SHP77 treated with DMSO at 0.1 percent for 48 hours (cell line): ENCODE results near the gene SYNPR.
A peak's percentile ranks its signal among the peaks of the same experiment; 100 is the strongest.

Experiments
- DNase-seq: peaks from one replicate; lab custom pipeline; 2025; lab: John Stamatoyannopoulos, UW

SYNPR gene

DNA sequence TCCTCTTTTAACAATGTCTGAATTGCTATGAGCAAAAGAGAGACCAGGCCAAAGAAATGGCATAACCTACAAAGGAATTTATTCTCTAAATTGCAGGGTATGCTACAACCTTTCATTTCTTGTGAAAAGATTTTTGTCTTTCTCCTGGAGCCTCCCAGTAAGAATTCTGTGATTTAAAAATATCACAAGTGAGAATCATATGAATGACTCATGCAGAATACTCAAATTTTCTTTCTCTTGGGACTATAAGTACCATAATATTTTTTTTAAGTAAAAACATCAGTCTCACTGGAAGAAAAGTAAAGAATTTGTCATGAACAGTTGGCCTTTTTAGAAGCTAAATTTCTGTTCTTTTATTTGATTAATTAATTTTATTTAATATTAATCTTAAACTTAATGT, 26.3 kb downstream of the SYNPR start:
- no peak for DNase-seq

DNA sequence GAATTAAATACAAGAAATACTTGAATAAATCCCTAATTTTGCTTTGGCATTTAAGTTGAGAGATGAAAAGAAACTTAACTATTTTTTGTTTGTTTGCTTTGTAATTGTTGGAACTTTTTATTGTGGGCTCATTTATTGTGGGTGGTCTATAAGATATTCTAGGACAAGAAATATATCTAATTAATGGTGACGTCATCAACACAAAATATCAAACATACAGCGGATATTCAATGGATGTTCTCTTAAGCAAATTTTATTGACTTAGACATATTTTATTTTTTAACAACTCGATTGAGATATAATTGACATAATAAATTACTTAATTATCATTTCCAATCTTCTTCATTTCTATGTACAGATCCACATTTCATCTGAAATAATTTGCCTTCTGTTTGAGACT, 30.0 kb downstream of the SYNPR start:
- DNase-seq, result no peak

DNA sequence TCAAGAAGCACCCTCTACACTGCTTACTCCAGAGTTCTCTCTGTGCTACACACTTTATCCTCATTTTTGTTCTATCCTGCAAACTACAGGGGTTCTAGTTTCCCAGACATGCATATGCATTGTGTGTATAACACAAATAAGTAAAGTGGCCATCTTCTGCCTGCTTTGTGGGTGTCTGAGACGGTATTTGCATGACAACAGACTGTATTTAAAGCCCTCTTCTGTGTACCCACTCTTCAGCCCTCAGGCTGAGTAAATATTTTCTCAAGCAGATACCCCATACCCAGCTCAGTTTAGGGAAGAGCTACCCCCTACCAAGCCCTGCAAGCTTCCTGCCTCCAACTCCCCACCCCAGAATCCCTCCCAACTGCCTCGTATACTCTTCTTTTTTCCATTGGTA, 31.7 kb downstream of the SYNPR start:
- no peak for DNase-seq

DNA sequence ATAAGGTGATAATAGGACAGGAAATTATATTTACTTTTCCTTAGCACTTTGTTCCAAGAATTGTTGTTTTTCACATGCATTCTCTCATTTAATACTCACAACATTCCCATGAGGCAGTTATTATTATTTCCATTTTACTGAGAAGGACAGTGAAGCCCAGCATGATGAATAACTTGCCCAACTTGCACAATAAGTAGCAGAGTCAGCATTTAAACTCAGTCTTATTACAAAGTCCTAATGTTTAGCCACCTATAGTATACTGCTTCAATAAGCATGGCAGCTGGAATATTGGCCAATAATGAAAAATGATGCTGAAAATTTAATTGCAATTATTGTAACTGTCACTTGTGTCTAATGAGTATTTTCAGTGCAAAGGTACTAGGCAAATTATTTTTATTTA, 45.7 kb downstream of the SYNPR start:
- DNase-seq, result no peak

DNA sequence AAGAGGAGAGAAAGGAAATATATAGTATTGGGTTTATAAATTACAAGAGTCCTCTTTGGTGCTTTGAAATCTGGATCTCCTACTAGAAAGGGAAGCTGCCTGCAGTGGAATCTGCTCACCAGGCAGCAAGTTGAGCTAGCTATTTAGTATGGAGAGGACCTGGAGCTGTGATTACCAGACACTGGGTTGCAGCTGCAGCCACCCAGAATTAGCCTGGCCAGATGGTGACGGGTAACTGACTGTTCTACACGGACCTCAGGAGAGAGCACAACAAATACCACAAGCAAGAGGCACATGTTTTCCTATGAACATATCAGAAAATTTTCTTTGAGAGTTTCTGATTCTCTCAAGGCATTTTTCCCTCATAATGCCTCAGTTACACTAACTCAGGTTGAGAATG, 46.5 kb downstream of the SYNPR start:
- DNase-seq, result no peak

DNA sequence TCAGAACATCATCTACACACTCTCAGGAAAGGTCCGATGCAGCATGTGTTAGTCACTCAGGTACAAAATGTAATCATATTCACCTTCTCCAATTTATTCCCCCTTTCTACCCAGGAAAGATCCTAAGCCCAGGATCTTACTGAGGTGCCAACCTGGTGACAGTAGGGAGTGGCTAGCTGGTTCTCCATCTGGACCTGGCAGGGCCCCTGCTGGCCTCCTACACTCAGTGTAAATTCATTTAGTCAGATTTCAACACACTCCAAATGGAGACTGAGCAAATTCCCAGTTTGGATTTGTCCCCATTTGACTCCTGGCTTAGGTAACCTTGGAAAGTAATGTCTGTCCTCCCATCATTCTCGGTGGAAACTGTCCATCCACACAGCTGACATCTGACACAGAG, 47.3 kb downstream of the SYNPR start:
- no peak for DNase-seq

DNA sequence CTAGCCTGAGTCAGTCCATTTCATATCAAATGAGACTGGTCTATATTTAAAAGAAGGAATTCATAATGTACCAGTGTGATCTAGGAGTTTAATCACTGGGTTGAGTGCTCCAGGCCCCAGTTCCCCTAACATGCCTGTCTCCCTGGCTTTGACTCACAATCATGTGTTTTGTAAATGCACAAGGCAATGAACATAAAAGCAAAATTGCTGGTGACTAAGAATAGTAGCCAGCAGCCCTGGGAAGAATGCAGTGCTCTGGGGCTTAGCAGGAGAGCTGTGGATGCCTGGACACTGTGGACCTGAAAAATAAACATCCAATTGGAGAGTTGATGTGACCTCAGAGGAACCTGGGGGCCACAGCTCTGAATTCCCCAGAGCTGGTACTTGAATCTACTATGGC, 50.3 kb downstream of the SYNPR start:
- DNase-seq, result no peak

DNA sequence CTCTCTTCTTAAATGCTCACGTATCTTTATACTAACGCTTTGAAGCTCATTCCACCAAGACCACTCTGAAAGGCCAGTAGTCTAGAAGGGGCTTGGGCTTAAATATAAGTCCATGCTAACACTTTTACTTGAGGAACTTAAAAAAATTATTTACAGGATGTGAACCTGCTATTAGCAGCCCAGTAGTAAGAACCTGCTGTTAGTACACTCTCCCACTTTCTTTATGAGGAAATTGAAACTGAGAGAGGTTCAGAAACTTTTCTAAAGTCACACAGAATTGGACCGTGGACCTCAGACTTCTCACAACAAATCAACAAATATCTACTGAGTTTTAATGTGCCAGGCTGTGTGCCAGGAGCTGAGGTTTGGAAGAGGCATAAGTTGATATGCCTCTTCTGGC, 53.4 kb downstream of the SYNPR start:
- DNase-seq, result no peak

DNA sequence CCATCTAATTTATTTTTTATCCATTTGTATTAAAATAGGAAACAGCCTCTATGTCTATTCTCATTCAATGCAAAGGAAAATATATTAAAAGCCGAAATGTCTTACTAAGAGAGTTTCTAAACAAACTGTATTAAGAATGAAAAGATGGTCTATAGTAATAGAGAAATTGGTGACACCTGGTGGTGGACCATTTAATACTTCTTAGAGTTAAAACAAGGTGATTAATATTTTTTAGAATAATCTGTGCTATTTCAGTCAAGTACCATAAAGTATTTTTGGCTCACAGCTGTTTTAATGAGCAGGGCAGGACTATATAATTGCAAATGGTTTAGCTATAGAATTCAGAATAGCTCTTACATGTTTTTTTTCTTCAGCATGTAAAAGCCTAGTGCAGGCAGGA, 55.7 kb downstream of the SYNPR start:
- peak; percentile 1 for DNase-seq

DNA sequence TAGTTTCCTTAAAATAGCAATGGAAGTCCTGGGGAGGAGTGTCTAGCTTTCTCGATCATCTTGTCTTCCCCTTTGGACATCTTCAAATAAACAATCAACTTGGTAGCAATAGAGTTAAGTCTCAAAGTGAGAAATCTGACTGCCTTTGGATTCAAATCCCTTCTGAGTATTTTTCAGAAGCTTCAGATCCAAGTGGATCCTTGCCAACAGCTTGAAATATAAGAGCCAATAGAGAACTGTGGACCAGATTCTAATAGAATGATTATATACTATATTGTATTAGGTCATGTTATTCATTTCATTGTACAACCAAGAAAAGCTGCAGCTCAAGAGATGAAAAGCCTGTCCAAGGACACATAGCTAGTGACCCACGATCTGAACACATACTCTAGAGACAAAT, 60.2 kb downstream of the SYNPR start:
- DNase-seq, result no peak

DNA sequence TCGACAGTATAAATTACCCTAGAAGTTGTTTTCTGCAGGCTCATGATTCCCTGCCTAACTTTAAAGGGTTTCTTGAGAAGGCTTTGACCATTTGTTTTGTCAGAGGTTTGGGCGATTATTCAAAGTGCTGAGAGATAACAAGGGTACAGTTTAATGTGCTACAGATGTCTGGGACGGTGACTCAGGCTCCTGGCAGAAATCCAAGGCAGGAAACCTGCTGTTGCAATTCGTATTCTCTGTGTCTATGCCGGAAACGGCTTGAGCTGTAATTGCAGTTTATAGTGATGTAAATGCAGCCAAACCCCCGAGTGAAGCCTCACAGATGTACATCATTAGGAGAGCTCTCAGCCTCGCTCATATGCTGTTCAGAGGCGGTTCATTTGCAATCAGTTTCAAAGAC, 65.6 kb downstream of the SYNPR start:
- peak; percentile 91 for DNase-seq

DNA sequence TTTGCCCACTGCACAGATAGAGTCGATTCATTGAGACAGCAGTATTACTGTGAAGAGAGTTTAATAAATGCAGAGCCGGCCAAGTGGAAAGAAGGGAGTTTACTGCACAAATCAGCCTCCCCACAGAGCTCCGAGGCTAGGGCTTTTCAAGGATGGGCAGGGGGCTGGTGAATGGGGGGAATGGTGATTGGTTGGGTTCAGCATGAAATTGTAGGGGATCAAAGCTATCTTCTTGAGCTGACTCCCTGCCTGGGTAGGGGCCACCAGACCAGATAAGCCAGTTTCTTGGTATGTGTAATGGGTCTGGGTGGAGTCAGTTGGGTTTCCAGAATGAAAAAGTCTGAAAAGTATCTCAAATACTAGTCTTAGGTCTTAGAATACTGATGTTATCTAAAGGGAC, 66.6 kb downstream of the SYNPR start:
- no peak for DNase-seq

DNA sequence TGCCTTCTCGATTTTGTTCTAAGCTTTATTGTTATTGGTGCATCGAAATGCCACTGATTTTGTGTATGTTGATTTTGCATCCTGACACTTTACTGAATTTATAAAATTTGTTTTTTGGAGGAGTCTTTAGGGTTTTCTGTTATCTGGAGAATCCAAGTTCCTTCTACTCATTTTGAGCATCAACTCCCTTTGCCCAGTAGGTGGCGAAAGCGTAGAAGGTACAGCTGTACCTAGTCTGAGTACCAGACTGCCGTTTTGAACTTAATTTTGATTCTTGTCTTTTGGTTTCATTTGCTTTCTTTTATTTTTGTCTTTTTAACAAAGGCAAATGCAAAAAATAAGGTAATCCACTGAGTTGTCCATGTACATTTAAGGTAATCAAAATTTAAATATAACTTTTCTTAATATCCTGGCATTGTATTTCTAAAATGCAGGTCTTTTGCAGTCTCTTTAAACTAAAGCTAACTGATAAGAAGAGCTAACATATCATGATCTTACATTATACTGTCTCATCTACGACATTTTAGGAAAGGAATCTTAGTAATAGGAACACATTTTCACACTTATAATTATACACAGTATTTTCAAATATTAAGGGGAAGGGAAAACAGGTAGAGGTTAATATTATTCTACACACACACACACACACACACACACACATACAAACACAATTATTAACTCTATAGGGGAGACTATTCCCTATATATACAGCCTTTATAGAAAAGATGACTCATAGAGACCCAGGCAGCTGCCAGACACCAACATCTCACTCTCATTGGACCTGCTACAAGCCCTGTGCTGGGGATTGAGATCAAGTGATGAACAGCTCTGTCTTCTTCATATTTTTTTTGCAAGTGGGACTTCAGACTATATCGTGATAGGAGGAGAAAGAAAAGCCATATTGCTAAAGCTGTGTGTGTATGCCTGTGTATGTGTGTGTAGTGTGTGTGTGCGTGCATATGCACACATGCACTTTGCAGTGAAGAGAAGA, 71.8 kb downstream of the SYNPR start:
- peak; percentile 3 for DNase-seq

DNA sequence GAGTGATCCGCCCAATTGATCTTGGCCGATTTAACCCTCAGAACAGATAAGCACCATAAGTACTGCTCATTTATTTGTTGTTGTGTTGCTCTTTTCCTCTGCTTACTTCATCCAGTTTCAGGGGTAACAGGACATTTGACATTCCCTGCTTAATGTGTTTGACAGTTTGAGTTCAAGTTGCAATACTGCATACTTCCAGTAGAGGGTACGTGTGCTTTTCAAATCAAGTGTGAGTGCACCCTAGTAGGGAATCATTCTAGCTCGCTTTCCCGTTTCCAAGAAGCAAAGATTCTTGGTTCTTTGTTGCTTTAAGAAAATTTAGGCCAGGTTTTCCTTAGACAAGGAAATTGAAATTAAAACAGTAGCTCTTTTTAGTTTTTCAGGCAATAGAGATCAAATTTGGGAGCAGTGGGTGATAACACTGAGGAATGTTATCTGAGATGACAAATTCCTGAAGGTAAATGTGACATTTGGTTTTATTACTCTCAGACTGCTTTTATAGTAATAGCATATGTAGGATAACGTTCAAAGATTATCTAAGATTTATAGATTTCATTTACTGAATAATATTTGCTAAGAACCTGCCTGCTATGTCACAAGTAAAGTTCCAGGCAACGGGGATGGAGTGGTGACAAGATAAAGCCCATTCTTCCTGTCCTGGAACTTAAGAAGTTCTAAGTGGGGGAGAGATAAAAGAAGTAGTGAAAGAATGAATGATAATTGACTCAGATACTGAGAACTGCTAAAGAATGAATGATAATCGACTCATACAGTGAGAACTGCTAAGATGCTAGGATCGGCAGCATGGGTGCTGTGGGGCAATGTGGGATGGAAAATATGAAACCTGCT, 73.3 kb downstream of the SYNPR start:
- DNase-seq, result peak; percentile 27

DNA sequence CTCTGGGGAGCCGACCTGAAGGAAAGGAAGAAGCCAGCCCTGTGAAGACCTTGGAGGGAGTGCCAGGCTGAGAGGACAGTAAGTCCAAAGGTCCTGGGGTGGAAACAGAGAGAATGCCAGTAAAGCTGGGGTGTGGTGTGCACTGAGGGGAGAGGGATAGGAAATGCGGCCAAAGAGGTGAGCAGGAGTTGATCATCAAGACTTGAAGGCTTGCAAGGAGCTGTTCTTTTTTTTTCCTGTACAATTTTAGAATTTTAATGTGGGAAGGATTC, 73.8 kb downstream of the SYNPR start:
- DNase-seq, result no peak

DNA sequence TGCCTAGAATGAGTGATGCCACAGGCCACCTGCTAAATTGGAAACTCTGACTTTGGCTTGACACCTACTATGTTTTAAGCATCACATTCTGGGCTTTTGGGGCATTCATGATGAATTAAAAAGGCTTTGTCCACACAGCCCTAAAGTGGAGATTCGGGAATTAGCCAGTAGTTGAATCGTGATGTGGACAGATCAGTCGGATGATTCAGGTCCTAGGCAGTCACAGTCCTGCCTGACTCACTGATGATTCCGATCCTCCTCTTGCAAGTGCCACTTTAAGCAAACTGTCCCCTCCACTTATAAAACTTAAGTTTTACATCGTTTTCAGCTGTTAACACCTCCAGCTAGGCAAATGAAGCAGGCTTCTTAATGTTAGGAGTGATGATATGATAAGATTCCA, 75.3 kb downstream of the SYNPR start:
- no peak for DNase-seq

DNA sequence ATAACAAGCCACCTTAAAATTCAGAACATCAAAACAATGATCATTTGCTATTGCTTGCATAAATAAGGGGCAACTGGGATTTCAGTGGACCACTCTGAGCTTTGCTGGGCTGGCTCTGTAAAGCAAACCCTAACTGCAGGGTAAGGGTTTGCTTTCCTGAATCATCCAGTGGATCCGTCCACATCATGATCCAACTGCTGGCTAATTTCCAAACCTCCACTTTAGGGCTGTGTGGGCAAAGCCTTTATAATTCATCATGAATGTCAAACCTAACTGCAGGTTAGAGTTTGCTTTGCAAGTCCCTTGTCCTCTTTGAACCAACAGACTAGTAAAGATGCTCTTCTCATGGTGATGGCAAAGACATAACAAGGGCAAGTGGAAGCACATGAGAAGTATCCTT, 76.1 kb downstream of the SYNPR start:
- DNase-seq, result no peak

DNA sequence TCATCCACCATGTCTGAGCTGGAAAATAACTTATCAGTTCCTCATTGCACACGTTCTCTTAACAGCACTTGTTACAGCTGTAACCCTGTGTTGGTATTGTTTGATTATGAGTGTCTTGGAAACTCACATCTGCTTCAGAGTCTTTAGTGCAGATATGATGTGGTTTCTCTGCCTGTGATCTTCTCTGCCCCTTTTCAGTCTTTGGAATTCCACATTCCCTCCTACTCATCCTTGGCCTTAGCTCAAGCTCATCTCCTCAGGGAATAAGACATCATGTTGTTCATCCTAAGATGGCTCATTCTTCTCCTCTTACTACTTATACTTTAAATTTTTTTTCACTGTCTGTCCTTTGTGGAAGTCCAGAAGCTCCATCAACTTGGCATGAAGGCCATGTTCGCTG, 77.7 kb downstream of the SYNPR start:
- DNase-seq, result no peak

DNA sequence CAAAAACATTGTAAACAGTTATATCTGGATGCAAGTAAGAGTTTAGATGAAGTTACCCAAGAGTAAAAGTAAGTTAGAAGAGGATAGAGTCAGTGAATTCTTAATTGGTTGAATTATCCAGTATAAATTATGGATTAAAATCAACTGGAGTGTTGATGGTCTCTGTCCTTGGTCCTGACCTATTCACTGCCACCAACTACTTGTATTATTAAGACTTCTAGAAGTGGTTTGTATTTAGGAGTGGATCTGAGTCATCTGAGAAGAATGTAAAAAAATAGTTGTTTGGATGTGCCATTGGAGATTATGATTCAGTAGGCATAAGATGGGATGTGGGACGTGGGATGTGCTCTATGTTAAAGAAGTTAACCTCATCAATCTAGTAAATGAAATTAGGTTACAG, 86.4 kb downstream of the SYNPR start:
- no peak for DNase-seq

DNA sequence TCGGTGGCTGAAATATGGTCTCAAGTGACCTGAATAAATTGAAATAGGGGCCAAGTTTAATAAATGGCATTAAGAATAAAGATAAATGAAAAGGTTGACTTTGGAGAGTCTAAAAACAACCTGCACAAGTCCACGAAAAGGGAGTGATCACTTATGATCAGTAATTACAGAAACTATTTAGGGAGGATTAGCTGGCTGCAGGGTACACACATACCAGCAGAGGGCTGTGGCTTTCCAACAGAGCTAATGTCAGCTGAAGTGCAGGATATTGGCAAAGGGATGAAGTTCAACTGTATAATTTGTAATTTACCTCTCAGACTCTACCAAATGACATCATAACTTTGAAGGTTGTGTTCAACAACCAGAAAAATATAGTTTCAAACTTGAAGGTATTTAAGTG, 86.8 kb downstream of the SYNPR start:
- DNase-seq, result no peak

DNA sequence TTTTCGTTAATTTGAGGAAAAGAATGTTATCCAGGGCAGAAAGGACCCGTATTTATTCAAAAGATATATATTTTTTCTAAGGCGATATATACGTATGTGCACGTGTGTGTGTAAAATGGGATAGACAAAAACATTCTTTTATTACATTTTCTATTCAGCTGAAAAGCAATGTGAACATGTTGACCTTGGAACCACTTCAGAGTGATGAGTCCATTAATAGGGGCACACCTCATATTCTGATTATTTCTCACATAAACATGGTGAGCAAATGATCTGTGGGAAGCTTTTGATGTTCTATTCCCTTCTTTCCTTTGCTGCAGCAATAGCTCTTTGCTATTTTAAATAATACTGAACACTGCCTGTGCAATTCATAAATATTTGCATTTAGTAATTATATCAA, 87.6 kb downstream of the SYNPR start:
- DNase-seq, result no peak

DNA sequence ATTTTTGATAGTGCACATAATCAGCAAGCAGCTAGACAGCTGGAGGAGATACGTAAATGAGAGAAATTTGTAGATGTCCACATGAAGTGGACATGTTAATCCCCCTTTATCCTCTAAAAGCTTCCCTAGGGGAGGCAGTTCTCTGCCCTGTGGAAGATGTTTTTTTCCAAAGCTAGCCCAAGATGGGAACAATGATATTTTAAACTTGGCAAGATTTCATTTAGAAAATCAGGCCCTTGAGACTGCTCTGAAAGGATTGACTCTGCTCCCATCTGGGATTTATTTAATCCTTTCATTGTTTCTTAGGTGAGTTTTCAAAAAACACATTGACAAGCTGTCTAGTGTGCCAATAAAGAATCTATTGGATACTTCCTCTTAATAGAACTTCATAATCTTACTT, 92.0 kb downstream of the SYNPR start:
- no peak for DNase-seq

DNA sequence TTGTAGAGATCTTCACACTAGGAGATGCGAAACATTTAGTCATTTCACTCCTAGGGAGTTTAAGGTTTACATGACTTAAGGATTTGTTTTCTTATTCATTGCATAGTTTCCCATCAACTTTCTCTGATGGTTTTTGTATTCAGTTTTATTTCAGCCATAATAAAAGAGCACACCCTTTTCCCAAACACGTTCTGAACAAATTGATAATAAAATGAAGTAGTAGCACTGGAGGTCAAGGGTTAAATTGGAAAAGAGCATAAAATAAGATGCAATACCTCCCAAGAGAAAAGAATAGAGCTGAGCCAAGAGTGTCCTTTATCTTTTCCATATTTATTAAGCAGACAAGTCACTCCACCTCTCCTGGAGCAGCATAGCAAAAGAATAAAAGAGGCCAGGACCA, 104.9 kb downstream of the SYNPR start:
- no peak for DNase-seq

DNA sequence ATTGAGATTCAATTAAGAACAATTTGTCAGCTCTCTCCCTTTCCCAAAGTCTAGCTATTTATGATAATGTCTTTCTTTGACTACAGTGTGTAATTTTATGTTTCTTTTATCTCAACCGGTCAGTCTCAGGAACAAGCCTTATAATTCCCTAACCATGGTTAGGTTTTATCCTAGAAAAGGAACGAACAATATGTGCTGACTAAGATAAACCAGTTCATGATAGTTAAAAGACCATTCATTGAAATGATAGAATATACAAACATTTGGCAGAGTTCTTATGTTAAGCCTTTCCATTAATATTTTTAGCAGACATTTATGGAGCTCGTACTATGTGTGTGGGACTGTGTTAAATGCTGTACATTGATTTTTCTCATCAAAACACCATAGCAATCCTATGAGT, 106.3 kb downstream of the SYNPR start:
- no peak for DNase-seq
